ENCODE measurements around the gene ZNF813. TPM values are rescaled to one million over a fixed set of nuclear protein-coding genes. Genes with fewer than 3 reads are reported as not detected.

The ZNF813 gene
- total RNA-seq, 1 donor from 2014 or later, result 5.2 TPM

- H3K4me1 Mint-ChIP-seq (ENCODE audit: low read depth, unreplicated experiment), result peaks cover 7% of the 10 kb centered on the region
- no peak overlapping the region for H3K27ac Mint-ChIP-seq (ENCODE audit: unreplicated experiment)
- H3K36me3 Mint-ChIP-seq (ENCODE audit: unreplicated experiment), result no peaks in the 10 kb centered on the region
- TF ChIP-seq CTCF (IDR thresholded peaks at IDR 0.05; ENCODE audit: partially characterized antibody, unreplicated experiment), result no peak
- DNase-seq, result no peak
- H3K27me3 Mint-ChIP-seq (ENCODE audit: unreplicated experiment), result peaks cover 3% of the 10 kb centered on the region
- H3K9me3 Mint-ChIP-seq (ENCODE audit: unreplicated experiment), result peaks cover 14% of the 10 kb centered on the region
- H3K4me3 Mint-ChIP-seq (ENCODE audit: unreplicated experiment), result no peak overlapping the region
Observed at GRCh38 chr19:53518121-53518520, 50.6 kb downstream of the ZNF813 start.

GRCh38 chr19:53518716-53519115 is 51.2 kb downstream of the ZNF813 start:
- TF ChIP-seq CTCF (IDR thresholded peaks at IDR 0.05; ENCODE audit: partially characterized antibody, unreplicated experiment), result no peak

GRCh38 chr19:53519446-53519845 is 51.9 kb downstream of the ZNF813 start:
- H3K27me3 Mint-ChIP-seq (ENCODE audit: unreplicated experiment), result peaks cover 3% of the 10 kb centered on the region
- H3K4me3 Mint-ChIP-seq (ENCODE audit: unreplicated experiment), result peak overlapping the region; percentile 60
- no peak for DNase-seq
- TF ChIP-seq CTCF (IDR thresholded peaks at IDR 0.05; ENCODE audit: partially characterized antibody, unreplicated experiment), result no peak
- H3K4me1 Mint-ChIP-seq (ENCODE audit: low read depth, unreplicated experiment), result peaks cover 7% of the 10 kb centered on the region
- H3K36me3 Mint-ChIP-seq (ENCODE audit: unreplicated experiment), result no peaks in the 10 kb centered on the region
- peaks cover 14% of the 10 kb centered on the region for H3K9me3 Mint-ChIP-seq (ENCODE audit: unreplicated experiment)
- peak overlapping the region; percentile 72 for H3K27ac Mint-ChIP-seq (ENCODE audit: unreplicated experiment)

More at GRCh38 chr19:53518716-53519115, 51.2 kb downstream of the ZNF813 start:
- H3K27ac Mint-ChIP-seq (ENCODE audit: unreplicated experiment), result no peak overlapping the region
- H3K4me3 Mint-ChIP-seq (ENCODE audit: unreplicated experiment), result peak overlapping the region; percentile 60
- peaks cover 7% of the 10 kb centered on the region for H3K4me1 Mint-ChIP-seq (ENCODE audit: low read depth, unreplicated experiment)
- no peak for DNase-seq
- peaks cover 14% of the 10 kb centered on the region for H3K9me3 Mint-ChIP-seq (ENCODE audit: unreplicated experiment)
- H3K36me3 Mint-ChIP-seq (ENCODE audit: unreplicated experiment), result no peaks in the 10 kb centered on the region
- H3K27me3 Mint-ChIP-seq (ENCODE audit: unreplicated experiment), result peaks cover 3% of the 10 kb centered on the region

- H3K36me3 Mint-ChIP-seq (ENCODE audit: unreplicated experiment), result no peaks in the 10 kb centered on the region
- H3K27ac Mint-ChIP-seq (ENCODE audit: unreplicated experiment), result peak overlapping the region; percentile 66
- H3K9me3 Mint-ChIP-seq (ENCODE audit: unreplicated experiment), result peaks cover 14% of the 10 kb centered on the region
- DNase-seq, result no peak
- H3K27me3 Mint-ChIP-seq (ENCODE audit: unreplicated experiment), result peaks cover 3% of the 10 kb centered on the region
- TF ChIP-seq CTCF (IDR thresholded peaks at IDR 0.05; ENCODE audit: partially characterized antibody, unreplicated experiment), result no peak
- H3K4me3 Mint-ChIP-seq (ENCODE audit: unreplicated experiment), result peak overlapping the region; percentile 96
- peaks cover 7% of the 10 kb centered on the region for H3K4me1 Mint-ChIP-seq (ENCODE audit: low read depth, unreplicated experiment)
Observed at GRCh38 chr19:53520163-53520546, 52.6 kb downstream of the ZNF813 start.

- H3K27ac Mint-ChIP-seq (ENCODE audit: unreplicated experiment), result peak overlapping the region; percentile 66
- TF ChIP-seq CTCF (IDR thresholded peaks at IDR 0.05; ENCODE audit: partially characterized antibody, unreplicated experiment), result no peak
- peaks cover 7% of the 10 kb centered on the region for H3K4me1 Mint-ChIP-seq (ENCODE audit: low read depth, unreplicated experiment)
- H3K4me3 Mint-ChIP-seq (ENCODE audit: unreplicated experiment), result peak overlapping the region; percentile 96
- peak; percentile 89 for DNase-seq
- H3K36me3 Mint-ChIP-seq (ENCODE audit: unreplicated experiment), result peaks cover 5% of the 10 kb centered on the region
- H3K9me3 Mint-ChIP-seq (ENCODE audit: unreplicated experiment), result peaks cover 14% of the 10 kb centered on the region
- peaks cover 3% of the 10 kb centered on the region for H3K27me3 Mint-ChIP-seq (ENCODE audit: unreplicated experiment)
Observed at GRCh38 chr19:53520547-53521372, 53.2 kb downstream of the ZNF813 start.
